Mesothelial cell of epicardium (in vitro differentiated cells): ENCODE results near the gene TMPRSS6. TPM values are rescaled to one million over a fixed set of nuclear protein-coding genes. Genes with fewer than 3 reads are reported as not detected.

Source experiments
- DNase-seq, 2 experiments: peaks; one replicate each; pipeline ENCODE4 v3.0.0; 2021; ENCODE audit warnings: low spot score in 2 of 2; ENCODE audit not compliant: unreplicated experiment in 2 of 2
- H3K27ac Mint-ChIP-seq: 2 replicates; pipeline ENCODE4 v1.8.0; 2021; ENCODE audit warnings: mixed read lengths
- H3K27me3 Mint-ChIP-seq: 2 replicates; pipeline ENCODE4 v1.8.0; 2021; ENCODE audit warnings: low read depth, mixed read lengths
- H3K36me3 Mint-ChIP-seq: 2 replicates; pipeline ENCODE4 v1.8.0; 2021; ENCODE audit warnings: mixed read lengths
- H3K4me1 Mint-ChIP-seq: 2 replicates; pipeline ENCODE4 v1.8.0; 2021; ENCODE audit warnings: mixed read lengths
- H3K4me3 Mint-ChIP-seq: 2 replicates; pipeline ENCODE4 v1.8.0; 2021; ENCODE audit warnings: mild to moderate bottlenecking, moderate library complexity, mixed read lengths
- H3K9me3 Mint-ChIP-seq: 2 replicates; pipeline ENCODE4 v1.8.0; 2021; ENCODE audit warnings: mixed read lengths
- CTCF ChIP-seq: fragments of 200-600 bp; sonication (generic); IDR thresholded peaks from one replicate; pipeline ENCODE4 v1.5.0; 2021; ENCODE audit warnings: antibody characterized with exemption; ENCODE audit not compliant: unreplicated experiment
- total RNA-seq: library from RNA; stranded (reverse); gene quantifications from 3 replicates; pipeline ENCODE4 v1.2.1, GENCODE V29; 2021

Gene TMPRSS6
- total RNA-seq, 1 donor from 2014 or later, result not detected

GRCh38 chr22:37051391-37052385, 57.8 kb downstream of the TMPRSS6 start, which contains the start of gene KCTD17:
Gene KCTD17 (plus strand): TSS chr22:37051742. CDS start chr22:37051761, 19 bp downstream.
- peak within 1 kb of the TSS; percentile 75 for H3K4me3 Mint-ChIP-seq
- H3K4me1 Mint-ChIP-seq, result peaks cover 6% of the 10 kb centered on the region
- H3K27ac Mint-ChIP-seq, result no peak within 1 kb of the TSS
- no peak for TF ChIP-seq CTCF
- no peaks in the 10 kb centered on the region for H3K36me3 Mint-ChIP-seq
- DNase-seq, result peak in 1 of 2 experiments; percentile 56
- H3K9me3 Mint-ChIP-seq, result no peaks in the 10 kb centered on the region
- no peaks in the 10 kb centered on the region for H3K27me3 Mint-ChIP-seq

GRCh38 chr22:37050913-37051312, 58.6 kb downstream of the TMPRSS6 start:
- Mint-ChIP-seq H3K36me3 (no peaks in the 10 kb centered on the region), H3K27ac (no peak overlapping the region), H3K4me3 (peak overlapping the region; percentile 75), H3K9me3 (no peaks in the 10 kb centered on the region), H3K4me1 (peaks cover 6% of the 10 kb centered on the region), H3K27me3 (no peaks in the 10 kb centered on the region)
- DNase-seq, result no peak
- TF ChIP-seq CTCF, result no peak

- Mint-ChIP-seq H3K4me1 (peaks cover 6% of the 10 kb centered on the region), H3K36me3 (no peaks in the 10 kb centered on the region), H3K4me3 (no peak overlapping the region), H3K27me3 (no peaks in the 10 kb centered on the region), H3K27ac (no peak overlapping the region), H3K9me3 (no peaks in the 10 kb centered on the region)
- DNase-seq, result no peak
- no peak for TF ChIP-seq CTCF
These were observed 60.3 kb downstream of the TMPRSS6 start for GRCh38 chr22:37049224-37049623.

GRCh38 chr22:37048133-37048532, 61.4 kb downstream of the TMPRSS6 start:
- no peak overlapping the region for H3K27ac Mint-ChIP-seq
- H3K27me3 Mint-ChIP-seq, result no peaks in the 10 kb centered on the region
- H3K36me3 Mint-ChIP-seq, result no peaks in the 10 kb centered on the region
- no peak overlapping the region for H3K4me3 Mint-ChIP-seq
- H3K9me3 Mint-ChIP-seq, result no peaks in the 10 kb centered on the region
- no peak for TF ChIP-seq CTCF
- DNase-seq, result no peak
- peaks cover 6% of the 10 kb centered on the region for H3K4me1 Mint-ChIP-seq

GRCh38 chr22:37047006-37047405, 62.5 kb downstream of the TMPRSS6 start:
- H3K27ac Mint-ChIP-seq, result no peak overlapping the region

More at GRCh38 chr22:37047006-37047405, 62.5 kb downstream of the TMPRSS6 start:
- no peaks in the 10 kb centered on the region for H3K36me3 Mint-ChIP-seq
- no peak overlapping the region for H3K4me3 Mint-ChIP-seq
- no peak for TF ChIP-seq CTCF
- H3K27me3 Mint-ChIP-seq, result no peaks in the 10 kb centered on the region
- no peak for DNase-seq
- no peaks in the 10 kb centered on the region for H3K4me1 Mint-ChIP-seq
- H3K9me3 Mint-ChIP-seq, result no peaks in the 10 kb centered on the region
